NCI-H345 treated with DMSO at 0.1 percent for 48 hours (cell line): ENCODE measurements around the gene THBS2.

Source experiments
- DNase-seq: peaks from one replicate; lab custom pipeline; 2025; ENCODE audit not compliant: unreplicated experiment; lab: John Stamatoyannopoulos, UW

Gene THBS2

DNA sequence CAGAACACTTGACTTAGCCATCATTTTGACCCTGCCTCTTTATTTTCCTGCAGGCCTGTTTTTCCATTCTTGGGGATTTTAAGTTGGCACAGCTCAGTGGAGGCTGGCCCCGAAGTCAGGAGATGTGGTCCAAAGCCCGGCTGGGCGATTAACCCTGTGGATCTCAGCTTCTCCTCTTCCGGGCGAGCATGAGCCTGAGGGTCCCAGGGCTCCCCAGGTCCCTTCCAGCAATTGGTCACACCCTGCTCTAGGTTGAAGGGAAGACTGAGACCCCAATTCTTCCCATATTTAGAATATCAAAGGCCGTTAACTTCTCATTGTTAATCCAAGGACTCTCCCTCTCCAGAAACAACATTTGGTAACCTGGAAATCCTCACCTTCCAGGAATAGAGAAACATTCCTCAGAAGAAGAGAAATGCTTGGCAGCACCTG is 2.3 kb downstream of the THBS2 start:
- no peak for DNase-seq

DNA sequence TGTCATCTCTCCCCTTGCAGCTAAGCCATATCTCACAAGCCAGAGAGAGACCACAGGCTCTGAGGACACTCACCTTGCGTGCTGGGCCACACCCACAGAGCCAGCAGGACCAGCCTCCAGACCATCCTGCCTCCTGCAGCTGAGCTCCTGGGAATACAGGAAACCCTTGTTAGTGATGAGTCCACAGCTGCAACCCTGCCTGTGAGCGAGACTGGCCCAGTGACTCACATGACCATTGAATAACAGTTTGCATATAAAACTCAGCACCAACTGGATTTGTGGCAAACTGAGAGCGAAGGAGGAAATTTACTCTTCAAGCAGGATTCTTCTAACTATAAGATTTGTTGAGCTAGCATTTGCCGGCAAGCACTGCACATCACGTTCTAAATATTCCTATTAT is 3.0 kb downstream of the THBS2 start:
- no peak for DNase-seq

DNA sequence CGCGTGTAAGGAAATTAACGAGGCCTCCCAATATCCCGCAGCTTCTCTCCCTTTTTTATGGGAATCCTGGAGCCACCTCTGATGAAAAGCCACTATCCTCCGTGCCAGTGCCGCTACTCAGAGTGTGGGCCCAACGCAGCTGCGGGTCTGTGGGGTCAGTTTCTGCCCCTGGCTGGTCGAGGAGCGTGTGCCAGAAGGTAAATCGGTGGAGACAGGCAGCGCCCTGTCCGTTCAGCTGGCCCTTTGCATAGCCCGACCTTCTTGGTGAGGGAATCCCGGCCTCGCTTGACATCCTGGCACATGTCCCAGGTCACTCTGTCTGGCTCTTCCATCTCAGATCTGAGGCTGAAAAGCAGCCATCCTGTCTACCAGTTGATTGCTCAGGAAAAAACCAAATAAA is 4.6 kb downstream of the THBS2 start:
- no peak for DNase-seq

DNA sequence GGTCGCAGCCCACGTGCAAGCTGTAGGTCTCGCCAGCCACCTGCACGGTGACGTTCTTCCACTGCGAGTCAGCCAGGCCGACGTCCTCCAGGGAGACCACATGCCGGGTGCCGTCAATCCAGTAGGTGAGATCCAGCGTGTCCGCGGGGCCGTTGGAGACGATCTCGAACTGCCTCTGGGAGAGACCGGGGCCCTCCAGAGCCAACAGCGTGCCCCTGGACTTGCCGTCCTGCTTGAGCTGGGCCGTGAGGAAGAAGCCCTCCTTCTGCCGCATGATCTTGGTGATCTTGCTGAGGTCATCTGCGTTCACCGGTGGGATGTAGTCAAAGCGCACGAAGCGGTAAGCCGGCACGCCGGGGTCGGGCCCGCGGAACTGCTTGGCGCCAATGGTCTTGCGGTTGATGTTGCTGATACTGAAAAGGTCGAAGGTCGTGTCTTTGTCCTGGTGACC is 5.1 kb downstream of the THBS2 start:
- no peak for DNase-seq

DNA sequence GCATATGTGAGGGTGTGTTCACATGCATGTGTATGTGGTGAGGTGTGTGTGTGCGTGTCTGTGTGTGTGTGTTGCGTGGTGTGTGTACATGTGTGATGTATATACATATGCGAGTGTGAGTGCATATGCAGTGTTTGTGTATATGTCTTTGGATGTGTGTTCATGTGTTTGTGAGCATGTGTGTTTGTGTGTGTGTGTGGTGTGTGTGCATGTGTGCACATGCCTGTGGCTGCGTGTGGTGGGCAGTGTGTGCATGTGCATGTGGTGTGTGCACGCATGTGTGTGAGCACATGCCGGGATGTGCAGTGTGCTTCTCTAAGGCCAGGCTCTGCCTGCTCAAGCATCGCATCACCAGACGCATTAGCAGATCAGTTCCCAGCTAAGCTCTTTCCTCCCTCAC is 5.7 kb downstream of the THBS2 start:
- no peak for DNase-seq

DNA sequence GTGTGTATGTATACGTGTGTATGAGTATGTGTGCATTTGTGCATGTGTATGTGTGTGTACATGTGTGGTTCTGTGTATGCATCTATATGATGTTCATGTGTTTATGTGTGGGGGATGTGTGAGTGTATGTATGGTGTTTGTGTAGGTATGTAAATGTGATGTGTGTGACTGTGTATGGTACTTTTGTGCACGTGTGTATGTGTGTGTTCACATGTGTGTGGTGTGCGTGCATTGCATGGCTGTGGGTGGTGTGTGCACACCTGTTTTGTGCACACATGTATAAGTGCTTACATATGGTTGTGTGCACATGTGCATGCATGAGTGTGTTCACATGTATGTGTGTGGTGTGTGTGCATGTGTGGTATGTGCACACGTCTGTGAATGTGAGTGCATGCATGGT is 6.2 kb downstream of the THBS2 start:
- no peak for DNase-seq

DNA sequence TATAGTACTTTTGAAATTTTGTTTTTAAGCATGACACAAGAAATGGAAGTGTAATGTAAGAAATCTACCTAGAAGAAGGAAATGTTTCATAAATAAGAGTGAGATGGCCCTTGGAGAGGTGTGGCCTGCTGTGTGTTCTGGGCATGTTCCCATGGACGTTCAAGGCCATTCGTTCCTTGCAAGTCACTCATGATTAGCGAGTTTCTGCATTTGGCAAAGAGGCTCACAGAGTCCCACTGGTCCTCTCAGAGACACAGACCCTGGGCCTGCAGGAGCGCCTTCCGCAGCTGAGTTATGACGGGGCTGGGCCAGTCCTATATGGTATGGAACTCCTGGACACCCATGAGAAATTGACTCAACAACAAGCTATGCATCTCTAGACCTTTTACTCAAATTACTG is 7.2 kb downstream of the THBS2 start:
- no peak for DNase-seq

DNA sequence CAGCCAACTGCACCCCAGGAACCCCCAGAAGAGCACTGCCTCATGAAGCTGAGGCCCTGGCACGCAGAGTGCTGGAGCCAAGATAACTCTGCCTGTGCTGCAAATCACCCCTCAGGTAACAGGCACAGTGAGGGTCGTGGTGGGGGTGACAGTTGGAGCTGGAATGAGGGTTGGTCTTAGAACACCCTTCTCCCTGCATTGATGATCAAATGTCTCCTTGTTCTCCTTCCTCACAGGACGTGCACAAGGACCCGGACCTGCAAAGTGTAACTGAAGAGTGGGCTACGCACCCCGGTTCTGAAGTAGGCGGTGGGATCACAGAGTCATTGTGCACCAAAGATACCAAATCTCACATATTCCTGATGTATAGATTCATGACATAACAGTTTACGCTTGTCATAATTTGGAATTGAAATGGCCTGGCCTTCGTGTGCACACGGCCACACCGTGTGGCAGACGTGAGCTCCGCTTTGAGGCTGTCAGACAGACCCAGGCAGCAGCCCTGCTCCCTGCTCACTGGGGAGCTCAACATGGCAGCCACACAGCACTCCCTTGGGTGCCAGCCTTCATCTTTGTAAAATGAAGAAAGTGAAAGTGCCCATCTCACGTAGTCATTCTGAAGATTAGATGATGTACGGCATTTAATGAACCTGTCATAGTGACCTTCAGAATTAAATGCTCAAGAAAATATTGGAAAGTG is 8.8 kb downstream of the THBS2 start:
- no peak for DNase-seq

DNA sequence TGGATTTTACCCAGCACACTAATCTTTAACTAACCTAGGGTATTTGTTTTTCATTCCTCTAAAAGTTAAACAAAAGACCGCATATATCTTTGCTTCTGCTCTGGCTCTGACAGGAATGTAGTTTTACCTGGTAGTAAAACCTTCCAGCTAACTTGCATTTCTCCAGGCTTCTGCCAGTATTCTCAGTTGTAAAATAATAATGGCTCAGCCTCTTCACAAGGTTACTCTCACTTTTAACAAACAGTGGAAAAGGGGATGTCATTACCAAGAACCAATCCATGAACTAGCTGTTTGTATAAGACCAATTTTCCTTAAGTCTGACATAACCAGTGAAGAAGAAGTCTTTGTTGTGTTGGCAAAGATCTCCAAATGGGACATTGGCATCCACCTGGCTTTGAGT is 10.0 kb downstream of the THBS2 start:
- no peak for DNase-seq

DNA sequence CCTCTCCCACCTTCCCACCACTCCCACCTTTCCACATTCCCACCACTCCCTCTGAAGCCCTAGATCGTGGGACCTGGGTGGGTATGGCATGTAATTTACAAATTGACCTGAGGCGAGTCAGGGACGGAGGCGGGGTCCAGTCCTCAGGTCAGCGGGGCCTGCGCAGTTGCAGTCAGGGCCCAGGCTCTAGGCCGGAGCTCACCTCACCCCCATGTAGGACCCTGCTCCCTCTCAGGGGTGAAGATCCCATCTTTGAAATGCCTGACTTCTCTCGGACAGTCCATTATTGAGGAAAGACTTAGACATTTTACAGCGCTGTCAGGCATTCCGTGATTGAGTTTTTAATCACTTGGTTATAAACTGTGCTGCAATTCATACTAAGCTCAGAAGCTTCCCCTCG is 10.5 kb downstream of the THBS2 start:
- no peak for DNase-seq

DNA sequence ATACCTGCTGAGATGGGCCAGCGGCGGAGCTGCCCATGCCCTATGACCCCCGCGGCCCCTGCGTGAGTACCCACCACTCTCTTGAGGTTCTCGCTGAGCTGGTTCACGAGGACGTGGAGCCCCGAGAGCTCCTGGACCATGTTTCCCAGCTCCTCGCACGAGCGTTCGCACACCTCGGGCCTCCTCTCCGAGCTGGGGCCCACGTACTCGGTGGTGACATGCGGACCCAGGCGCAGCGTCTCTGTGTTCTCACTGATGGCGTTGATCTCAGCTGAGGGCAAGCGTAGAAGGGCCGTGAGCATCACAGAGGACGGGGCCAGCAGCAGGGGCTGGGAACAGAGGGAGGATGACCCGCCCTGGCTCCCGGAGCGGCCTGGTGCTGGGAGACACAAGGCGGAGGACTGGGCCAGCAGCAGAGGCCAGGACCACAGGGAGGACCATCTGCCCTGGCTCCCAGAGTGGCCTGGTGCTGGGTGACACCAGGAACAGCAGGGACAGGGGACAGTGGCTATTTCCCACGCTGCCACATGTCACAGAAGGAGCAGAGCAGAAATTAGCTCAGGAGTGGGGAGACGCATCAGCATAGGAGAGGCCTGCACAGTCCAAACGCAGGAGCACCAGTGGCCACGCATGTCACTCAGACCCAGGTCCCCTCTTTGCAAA is 11.8 kb downstream of the THBS2 start:
- DNase-seq: no peak

DNA sequence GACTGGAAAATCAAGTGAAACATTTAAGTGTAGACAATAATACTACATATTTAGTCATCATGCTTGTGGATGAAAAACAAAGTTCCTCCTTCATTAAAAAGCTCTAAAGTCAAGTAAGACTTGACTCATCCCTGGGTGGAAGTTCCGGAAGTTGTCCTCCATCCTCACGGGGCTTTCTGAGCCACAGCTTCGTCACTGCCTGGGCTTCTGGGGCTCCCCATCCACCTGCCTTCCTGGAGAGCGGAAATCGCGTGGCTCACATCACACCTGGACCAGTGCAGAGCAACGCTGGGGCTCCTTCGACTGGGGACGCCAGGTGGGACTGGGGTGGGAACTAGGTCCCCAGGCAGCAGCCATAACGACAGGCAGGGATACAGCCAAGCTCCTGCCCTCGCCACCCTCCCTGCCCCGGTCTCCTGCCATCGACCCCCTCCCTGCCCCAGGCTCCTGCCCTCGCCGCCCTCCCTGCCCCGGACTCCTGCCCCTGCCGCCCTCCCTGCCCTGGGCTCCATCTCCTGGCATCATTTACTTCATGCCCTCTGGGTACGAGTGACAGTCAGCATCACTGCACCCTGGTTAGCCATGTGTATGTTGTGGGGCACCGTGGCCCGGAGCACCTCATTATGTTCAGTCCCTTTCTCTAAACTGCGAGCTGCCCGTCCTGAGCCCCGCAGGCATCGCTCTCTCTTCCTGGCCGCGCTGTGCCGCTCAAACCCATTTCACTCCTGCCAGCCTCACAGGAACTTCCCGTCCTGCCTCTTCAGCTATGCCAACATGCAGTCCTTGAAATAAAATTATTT is 12.9 kb downstream of the THBS2 start:
- DNase-seq: no peak

DNA sequence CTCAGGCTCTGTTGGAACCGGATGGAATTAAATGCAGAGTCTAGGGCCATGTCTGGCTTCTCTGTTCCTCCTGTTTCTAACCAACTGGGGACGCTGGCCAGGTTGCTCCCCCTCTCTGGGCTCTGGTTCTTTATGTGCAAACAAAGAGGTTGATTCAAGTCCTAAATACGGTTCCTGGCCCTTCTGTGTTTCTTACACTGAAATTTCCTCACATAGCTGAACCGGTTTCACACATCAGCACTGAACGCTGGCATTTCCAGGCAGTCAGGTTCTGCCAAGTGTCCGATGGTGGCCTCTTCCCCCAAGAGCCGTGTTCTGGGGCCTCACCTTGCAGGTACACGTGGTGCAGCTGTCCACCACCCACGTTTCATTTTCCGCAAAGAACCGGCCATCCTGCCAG is 13.5 kb downstream of the THBS2 start:
- DNase-seq: no peak

DNA sequence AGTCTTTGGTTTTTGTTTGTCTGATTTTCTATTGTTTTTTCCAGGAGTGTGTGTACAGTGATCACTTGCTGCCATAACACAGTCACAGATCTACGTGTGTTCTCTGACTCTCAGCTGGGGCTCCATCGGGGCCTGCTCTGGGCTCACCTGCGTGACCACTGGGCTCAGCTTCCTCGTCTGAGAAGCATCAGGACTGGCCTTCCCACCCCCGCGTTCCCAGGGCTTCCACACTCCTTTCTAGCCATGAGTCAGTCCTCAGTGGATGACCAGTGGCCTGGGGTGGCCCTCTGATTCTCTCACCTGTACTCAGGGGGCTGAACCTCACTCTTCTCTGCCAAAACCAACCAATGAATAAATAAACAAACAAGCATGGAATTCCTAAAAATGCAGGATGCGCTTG is 14.5 kb downstream of the THBS2 start:
- no peak for DNase-seq

DNA sequence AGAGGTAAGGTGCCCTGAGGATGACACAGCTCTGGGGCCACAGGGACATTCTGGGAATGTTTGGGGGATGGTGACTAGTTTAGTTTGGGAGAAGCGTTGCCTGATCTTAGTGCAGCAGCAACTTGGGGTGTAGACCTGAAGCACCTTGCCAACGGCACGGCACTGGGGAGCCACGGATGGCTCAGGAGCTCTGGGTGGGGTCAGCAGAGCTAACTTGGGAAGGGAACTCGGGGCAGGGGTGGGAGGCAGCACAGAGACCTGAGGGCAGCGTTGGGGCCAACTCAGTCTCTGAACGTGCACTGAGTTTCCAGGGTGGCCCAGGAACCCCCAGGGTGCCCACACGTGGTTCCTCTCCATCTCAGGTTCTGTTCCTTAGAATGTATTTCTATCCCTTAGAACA is 14.9 kb downstream of the THBS2 start:
- no peak for DNase-seq

DNA sequence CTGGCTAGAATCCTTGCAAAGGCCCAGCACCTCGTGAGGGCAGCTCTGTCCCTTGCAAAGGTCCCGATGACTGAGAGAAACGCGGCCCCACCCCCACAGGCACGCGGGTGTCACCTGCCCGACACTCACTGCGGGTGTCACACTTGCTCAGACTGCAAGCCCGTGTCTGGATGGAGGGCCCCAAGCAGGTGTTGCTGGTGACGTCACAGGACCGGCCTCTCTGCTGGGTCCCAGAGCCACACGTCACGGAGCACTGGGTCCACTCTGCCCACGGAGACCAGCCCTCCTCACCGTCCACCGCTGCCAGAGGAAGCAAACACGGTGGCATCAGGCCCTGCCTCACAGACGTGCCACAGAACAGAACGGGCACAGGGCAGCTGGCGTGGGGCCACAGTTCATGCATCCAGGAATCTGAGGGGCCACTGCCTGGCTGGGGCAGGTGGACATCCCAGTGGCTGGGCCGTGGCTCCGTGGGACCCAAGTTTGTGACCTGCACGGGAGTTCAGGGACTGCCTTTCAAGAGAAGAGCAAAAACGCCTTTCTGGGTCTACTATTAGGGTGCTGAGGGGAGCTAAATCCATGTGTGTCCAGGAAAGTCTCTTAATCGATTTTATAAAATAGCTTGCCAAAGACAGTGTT is 16.0 kb downstream of the THBS2 start:
- DNase-seq: no peak

DNA sequence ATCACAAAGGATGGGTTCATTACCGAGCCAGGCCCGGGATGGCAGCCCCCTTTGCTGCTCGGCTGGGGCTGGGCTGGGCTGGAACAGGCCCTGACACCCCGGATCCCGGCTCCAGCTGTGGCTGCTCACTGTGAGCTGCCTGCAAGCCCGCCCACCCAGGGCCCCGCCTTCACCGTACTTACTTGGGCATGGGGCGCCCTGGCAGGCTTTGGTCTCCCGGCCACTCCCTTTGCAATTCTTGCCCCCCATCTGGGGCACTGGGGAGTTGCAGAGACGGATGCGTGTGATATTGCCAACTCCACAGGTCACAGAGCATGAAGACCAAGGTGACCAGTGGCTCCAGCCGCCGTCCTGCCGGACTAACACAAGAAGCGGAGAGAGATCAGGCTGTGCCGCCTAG is 16.7 kb downstream of the THBS2 start:
- DNase-seq: no peak

DNA sequence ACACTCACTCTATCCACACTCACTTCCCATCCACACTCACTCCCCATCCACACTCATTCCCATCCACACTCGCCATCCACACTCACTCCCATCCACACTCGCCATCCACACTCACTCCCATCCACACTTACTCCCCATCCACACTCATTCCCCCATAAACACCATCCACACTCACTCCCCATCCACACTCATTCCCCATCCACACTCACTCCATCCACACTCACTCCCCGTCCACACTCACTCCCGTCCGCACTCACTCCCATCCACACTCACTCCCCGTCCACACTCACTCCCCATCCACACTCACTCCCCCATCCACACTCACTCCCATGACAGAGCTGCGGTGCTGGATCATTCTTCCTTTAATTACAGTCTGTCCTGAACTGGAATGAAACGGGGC is 17.1 kb downstream of the THBS2 start:
- no peak for DNase-seq

DNA sequence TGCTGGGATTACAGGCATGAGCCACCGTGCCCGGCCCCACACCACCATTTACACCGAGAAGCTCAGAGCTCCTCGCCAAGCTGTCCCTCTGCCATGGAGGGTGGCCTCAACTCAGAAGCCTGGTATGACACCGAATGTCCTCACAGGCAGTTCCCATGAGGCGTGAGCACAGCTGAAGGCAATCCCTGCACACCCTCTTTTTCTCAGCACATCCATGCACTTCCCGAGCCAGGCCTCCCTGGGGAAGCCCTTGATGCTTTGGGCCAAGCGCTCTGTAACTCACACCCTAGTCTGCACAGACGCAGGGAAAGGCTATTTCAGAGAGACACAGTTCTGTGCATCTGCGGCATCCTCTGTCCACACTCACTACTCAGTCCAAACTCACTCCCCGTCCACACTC is 18.4 kb downstream of the THBS2 start:
- no peak for DNase-seq

DNA sequence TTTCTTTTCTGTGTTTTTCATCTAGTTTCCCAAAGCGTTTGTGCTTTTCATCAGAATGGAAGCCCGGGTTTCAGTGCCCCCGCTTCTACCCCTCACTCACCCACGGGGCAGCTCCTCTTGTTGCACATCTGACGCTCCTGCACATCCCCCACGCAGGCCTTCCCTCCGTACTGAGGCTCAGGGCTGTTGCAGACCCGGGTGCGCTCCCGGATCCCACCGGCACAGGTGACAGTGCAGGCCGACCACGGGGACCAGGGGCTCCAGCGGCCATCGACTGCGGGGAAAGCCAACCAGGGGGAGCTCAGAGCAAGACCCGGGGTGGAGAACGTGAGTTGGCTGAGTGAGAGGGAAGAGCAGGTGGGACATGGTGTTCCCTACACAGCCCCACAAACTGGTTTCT is 19.0 kb downstream of the THBS2 start:
- DNase-seq: no peak

DNA sequence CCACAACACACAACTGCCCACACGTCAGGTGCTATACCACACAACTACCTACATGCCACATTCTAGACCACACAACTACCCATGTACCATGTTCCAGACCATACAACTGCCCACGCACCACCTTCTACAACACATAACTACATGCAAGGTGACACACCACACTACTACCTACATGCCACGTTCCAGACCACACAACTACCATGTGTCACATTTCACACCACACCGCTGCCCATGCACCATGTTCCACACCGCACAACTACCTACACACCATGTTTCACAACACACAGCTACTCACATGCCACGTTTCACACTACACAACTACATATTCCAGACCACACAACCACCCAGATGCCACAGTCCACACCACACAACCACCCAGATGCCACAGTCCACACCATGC is 19.8 kb downstream of the THBS2 start:
- no peak for DNase-seq

DNA sequence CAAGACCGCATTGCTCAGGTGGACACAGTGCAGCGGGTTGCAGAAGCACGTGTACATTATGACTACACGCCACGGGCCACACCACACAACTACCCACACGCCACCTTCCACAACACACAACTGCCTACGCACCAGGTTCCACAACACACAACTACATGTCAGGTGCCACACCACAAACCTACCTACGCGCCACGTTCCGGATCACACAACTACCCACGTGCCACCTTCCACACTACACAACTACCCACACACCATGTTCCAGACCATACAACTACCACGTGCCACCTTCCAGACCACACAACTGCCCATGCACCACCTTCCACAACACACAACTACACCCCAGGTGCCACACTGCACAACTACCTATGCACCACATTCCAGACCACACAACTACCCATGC is 20.5 kb downstream of the THBS2 start:
- no peak for DNase-seq
